DMS153 treated with DMSO at 0.1 percent for 48 hours (cell line): Measurements from ENCODE around the gene SERPINA9.

Experiments used
- DNase-seq: peaks from one replicate; lab custom pipeline; 2025; ENCODE audit not compliant: unreplicated experiment; lab: John Stamatoyannopoulos, UW

Gene SERPINA9

GRCh38 chr14:94464290-94464689, 11.7 kb downstream of the SERPINA9 start:
- no peak for DNase-seq

GRCh38 chr14:94462763-94463572, 13.0 kb downstream of the SERPINA9 start:
- no peak for DNase-seq

- DNase-seq, result no peak
Observed at GRCh38 chr14:94462219-94462551, 13.8 kb downstream of the SERPINA9 start.

GRCh38 chr14:94461526-94462218, 14.3 kb downstream of the SERPINA9 start:
- DNase-seq, result no peak

GRCh38 chr14:94460631-94461416, 15.2 kb downstream of the SERPINA9 start:
- DNase-seq, result no peak

GRCh38 chr14:94458558-94459205, 17.3 kb downstream of the SERPINA9 start:
- DNase-seq, result no peak

GRCh38 chr14:94458096-94458495, 17.9 kb downstream of the SERPINA9 start:
- no peak for DNase-seq

GRCh38 chr14:94455928-94456327, 20.1 kb downstream of the SERPINA9 start:
- no peak for DNase-seq

- DNase-seq, result no peak
Observed at GRCh38 chr14:94451826-94452225, 24.2 kb downstream of the SERPINA9 start.

GRCh38 chr14:94451091-94451771, 24.8 kb downstream of the SERPINA9 start:
- no peak for DNase-seq

- no peak for DNase-seq
Observed at GRCh38 chr14:94450722-94451090, 25.3 kb downstream of the SERPINA9 start.

GRCh38 chr14:94449930-94450329, 26.1 kb downstream of the SERPINA9 start:
- no peak for DNase-seq

GRCh38 chr14:94448071-94448808, 27.8 kb downstream of the SERPINA9 start:
- no peak for DNase-seq

GRCh38 chr14:94447206-94447605, 28.8 kb downstream of the SERPINA9 start:
- no peak for DNase-seq

GRCh38 chr14:94446126-94446525, 29.9 kb downstream of the SERPINA9 start:
- no peak for DNase-seq

- no peak for DNase-seq
Observed at GRCh38 chr14:94445003-94445402, 31.0 kb downstream of the SERPINA9 start.

GRCh38 chr14:94441531-94442205, 34.3 kb downstream of the SERPINA9 start:
- no peak for DNase-seq

GRCh38 chr14:94441130-94441529, 34.9 kb downstream of the SERPINA9 start:
- no peak for DNase-seq

- no peak for DNase-seq
Observed at GRCh38 chr14:94439453-94440057, 36.4 kb downstream of the SERPINA9 start.
